GM18870 (cell line): ENCODE measurements around the gene HOXD8.

Experiments
- ATAC-seq: cut with Tn5 transposase; IDR thresholded peaks from one replicate; pipeline ENCODE4 v1.9.1; 2021; ENCODE audit warnings: moderate library complexity; ENCODE audit not compliant: unreplicated experiment

HOXD8 gene

DNA sequence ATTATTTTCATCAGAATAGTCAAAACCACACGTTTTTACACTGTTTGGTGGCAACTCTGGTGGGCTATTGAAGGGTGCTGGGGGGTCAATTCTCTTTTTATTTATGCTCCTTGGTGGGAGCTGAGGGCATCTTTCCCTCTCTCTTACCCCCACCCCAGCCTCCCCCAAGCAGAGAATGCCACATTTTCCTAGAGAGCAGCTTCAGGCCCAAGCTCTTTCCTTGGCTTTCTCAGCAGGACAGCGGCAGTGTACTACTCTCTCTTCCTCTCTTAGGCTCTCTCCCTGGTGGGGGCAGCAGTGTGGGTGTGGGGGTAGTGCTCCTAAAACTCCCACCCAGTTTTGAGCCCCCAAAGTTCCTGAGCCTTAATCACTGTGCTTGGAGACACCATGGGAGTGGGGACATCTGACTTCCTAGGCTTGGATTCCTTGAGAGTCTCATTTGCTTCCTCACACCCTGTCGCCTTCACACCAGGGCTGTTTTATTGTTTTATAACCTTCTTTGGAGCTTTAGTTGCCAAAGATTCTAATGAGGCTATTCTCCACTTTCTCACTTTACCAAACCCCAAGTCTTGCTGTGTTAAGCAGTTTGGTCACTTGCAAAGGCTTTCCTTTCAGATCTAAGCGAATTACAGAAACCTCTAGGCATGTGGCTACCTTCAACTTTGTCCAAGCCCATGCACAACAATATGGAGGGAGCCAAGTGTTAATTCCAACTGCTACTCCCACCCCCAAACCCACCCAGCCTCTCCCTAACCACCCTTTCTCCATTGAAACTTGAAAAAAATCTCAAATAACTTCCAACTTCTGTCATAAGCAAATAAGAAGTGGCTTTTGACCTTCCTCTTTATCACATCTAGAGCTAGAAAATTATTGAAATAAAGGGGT lies 15.8 kb downstream of the HOXD8 start:
- ATAC-seq, result no peak

DNA sequence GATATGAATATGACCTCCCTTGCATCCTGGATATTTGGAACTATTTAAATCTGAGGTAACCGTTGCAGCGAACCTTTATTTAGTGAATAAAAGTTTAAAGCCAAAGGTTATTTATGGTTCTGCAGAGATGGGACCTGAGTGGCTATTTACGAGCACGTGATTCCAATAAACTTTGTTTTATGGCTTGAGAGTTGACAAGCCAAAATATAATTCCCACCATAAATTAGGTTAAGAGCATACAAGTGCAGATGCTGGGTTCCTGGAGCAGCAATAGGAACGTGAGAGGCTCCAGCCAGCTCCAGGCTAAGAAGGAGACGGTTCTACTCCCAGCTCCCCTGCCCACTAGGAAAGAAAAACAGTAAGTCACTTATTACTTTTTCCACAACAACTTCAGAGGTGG lies 16.6 kb downstream of the HOXD8 start:
- ATAC-seq, result no peak

DNA sequence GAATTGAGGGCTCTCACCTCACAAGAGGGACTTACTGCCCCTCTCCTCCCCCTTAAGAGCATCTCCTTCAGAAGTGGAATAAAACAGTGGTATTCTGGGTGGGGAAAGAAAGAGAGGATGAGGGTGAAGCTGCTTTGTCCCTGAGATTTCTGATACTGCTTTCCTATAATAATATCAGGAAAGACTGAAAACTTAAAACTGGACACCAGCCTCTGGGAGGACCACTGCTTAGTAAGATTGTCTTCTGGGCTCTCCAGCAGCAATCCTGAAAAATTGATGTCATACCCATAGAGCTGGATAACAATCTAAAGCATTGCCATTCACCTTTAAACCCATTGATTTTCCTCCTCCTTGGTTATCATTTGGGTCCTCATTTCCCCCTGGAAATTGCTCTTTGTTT lies 17.1 kb downstream of the HOXD8 start:
- ATAC-seq, result no peak

DNA sequence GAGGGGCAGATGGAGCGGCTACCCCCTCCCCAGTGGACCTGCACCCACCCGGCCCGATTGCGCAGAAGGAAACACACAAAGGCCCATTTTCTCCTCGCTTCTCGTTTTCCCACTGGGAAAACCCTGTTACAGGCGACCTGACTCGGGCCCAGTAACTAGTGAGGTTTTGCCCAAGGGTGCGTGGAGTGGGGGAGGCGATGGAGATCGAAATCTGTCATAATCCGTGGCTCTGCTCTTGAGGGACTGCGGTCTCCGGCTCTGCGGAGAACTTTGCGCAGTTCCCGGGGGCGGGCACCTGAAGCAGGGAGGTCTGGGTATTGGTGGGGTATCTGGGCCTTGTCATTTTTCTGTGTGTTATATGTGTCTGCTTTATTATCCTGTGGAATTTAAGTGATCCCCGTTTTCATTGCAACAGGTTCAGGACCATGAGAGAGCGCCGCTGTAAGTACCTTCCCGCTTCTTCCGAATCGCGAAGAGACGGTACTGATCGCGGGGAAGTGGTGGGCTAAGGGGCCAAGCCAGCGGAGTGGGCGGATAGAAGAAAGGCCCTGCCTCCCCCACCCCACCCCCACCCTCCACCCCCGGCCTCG lies 17.8 kb downstream of the HOXD8 start:
- ATAC-seq, result no peak

DNA sequence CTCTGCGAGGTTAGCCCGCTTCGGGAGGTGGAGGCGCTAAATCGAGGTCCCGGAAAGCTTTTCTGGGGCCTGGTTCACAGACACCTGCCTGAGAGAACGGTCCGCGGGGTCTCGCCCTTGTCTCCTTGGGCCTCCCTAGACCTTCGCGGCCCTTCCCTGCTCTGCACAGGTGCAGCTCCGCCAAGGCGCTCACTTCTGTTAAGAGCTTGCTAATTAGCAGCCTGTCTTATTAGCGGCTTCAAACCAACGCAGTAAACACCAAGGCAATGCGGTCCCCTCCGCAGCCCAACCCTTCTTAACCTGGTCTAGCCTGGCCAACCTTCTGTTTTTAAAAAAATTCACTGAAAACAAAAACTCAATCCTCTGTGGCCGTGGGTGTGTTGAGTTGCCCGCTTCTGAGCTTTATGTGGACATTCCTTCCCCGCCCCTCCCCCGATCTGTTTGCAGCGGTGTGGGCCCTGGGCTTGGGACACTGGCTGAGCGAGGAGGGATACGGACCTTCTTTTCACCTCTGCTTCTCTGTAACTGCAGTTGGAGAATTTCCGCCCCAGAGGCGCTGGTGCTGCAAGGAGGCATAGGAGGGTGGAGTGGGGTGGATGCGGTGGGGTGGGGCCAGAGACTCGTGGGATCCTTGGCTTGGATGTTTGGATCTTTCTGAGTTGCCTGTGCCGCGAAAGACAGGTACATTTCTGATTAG lies 18.4 kb downstream of the HOXD8 start:
- ATAC-seq, result no peak

DNA sequence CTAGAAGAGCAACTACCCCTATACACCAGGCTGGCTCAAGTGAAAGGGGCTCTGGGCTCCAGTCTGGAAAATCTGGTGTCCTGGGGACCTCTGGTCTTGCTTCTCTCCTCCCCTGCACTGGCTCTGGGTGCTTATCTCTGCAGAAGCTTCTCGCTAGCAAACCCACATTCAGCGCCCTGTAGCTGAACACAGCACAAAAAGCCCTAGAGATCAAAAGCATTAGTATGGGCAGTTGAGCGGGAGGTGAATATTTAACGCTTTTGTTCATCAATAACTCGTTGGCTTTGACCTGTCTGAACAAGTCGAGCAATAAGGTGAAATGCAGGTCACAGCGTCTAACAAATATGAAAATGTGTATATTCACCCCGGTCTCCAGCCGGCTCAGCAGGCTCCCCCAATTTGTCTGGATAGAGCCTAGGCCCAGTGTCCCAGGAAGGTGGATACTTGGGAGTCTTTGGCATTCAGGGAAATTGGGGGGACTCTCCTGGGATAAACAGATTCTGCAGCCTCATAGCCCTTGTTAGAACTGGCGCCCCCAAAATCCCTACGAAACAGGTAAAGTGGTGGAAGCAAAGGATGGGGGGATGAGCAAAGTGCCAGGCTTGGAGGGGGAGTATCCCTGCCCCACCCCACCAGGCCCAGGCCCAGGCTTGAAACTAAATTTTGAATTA lies 19.4 kb downstream of the HOXD8 start:
- no peak for ATAC-seq

DNA sequence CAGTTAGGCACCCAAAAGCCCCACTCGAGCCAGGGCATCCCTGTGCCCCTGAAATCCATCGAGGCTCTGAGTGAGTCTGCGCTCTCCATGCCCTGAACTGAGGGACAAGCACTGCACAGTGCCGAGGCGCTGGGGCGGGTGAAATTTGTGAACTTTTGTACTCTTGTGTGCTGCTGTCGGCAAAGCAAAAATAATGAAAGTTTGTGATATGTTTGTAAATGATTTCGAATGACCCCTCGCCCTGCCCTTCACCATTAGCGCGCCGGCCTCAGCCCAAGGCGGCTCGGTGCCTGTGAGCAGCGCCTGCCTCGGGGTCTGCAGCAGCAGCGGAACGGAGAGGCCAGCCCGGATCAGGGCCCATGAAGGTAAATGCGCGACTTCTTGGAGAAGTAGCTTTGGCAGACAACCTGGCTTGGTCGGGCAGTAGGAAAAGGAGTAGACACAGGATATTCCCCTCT lies 20.0 kb downstream of the HOXD8 start:
- no peak for ATAC-seq

DNA sequence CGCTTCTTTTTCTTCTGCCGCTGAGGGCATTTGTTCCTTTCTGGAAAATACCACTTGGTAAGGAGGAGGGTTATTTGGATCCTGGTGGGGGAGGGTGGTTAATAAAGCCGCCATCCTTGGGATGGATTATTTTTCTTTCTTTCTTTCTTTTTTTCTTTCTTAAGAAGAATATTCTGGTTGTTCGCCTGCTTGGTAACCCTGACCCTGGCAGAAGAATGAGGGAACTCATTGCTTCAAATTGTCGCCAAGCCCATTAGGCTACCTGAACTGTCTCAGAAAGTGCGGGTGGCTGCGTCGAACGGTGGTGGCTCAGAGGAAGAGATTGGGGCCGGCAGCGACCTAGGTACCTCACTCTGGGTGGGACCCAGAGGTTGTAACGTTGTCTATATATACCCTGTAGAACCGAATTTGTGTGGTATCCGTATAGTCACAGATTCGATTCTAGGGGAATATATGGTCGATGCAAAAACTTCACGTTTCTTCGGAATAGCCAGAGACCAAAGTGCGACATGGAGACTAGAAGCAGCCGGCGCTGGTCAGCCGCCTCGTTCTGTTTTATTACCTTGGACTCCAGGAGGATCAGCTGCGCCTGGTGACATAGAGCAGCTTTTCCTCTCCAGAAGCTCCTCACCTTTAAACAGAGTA lies 20.6 kb downstream of the HOXD8 start:
- ATAC-seq, result no peak

DNA sequence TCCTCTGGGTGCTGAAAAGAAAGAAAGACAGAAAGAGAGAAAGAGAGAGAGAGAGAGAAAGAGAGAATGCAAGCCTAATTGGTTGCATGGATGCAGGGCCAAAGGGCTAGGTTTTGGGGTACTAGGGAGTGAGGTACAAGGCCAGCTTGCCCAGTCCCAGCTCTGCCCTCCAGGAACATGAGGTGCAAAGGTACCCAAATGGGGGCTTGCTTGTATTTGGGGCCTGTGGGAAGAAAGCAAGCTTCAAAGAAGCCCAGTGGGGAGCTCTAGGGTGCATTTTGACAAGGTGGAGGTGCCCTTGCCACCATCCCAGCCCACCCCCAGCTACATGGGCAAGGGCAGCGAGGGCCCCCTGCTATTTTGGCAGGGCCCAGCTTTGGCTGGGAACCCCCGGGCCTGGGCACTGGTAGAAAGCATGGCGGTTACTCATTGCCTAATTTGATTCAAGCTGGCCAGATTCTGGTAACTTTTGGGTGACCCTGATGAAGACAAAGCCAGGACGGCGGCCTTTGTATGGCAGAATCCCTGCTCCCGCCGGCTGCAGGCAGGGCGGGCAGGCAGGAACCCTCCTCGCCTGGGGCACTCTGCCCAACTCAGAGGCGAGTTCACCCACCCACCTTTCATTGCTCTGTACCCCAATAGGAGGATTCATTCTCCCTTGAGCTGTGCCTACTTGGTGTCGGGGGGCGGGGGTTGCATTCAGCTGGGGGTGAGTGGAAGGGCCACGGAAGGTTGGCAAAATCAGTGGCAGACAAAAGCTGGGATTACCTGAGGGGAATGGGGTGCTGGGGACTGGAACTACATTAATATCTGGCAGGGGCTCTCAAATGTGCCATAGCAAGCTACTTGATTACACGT lies 21.3 kb downstream of the HOXD8 start:
- ATAC-seq, result no peak

DNA sequence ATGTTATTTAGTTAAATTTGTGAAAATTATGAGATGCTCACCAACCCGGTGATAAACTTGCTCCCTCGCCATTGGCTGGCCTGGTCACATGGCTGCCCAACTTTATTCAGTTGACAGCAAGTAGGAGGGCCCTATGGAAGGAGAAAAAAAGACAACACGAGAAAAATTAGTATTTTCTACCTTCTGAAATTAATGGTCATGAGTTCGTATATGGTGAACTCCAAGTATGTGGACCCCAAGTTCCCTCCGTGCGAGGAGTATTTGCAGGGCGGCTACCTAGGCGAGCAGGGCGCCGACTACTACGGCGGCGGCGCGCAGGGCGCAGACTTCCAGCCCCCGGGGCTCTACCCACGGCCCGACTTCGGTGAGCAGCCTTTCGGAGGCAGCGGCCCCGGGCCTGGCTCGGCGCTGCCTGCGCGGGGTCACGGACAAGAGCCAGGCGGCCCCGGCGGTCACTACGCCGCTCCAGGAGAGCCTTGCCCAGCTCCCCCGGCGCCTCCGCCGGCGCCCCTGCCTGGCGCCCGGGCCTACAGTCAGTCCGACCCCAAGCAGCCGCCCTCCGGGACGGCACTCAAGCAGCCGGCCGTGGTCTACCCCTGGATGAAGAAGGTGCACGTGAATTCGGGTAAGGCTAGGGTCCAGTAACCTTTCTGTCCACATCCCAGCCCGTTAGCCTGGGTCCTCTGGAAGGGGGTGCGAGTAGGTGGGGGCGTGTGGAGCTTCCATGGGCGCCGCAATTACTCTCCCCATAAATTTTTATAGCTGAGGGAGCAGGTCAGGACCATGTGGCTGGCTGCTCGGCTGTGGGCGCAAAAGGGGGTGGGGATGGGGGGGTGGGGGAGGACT lies 22.2 kb downstream of the HOXD8 start, which contains the start of gene HOXD4:
TSS of gene HOXD4 (plus strand) at position 109 of the 846 bp plus-strand sequence. CDS start at position 193, 84 bp downstream.
- ATAC-seq, result no peak

DNA sequence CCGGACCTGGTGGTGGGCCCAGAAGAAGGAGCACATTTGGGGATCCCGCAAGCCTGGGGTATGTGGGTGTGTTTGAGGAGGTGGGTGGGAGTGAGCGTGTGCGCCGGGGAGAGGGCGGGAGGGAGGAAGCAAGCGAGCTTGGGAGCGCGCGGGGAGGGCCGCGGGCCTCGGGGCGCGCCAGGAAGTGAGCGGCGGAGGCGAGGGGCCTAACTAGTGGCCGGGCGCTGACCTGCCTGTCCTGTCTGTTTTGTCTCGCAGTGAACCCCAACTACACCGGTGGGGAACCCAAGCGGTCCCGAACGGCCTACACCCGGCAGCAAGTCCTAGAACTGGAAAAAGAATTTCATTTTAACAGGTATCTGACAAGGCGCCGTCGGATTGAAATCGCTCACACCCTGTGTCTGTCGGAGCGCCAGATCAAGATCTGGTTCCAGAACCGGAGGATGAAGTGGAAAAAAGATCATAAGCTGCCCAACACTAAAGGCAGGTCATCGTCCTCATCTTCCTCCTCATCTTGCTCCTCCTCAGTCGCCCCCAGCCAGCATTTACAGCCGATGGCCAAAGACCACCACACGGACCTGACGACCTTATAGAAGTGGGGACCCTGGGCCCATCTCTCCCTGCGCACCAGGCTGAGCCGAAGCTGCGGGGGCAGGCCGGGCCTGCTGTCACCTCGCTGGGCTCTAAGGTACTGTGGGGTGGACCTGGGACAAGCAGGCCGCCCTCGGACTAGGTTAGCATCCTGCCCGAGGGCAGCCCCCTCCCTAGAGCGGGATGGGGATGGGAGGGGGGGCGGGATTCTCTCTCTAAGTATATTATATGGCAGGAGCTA lies 23.1 kb downstream of the HOXD8 start:
- ATAC-seq, result no peak

DNA sequence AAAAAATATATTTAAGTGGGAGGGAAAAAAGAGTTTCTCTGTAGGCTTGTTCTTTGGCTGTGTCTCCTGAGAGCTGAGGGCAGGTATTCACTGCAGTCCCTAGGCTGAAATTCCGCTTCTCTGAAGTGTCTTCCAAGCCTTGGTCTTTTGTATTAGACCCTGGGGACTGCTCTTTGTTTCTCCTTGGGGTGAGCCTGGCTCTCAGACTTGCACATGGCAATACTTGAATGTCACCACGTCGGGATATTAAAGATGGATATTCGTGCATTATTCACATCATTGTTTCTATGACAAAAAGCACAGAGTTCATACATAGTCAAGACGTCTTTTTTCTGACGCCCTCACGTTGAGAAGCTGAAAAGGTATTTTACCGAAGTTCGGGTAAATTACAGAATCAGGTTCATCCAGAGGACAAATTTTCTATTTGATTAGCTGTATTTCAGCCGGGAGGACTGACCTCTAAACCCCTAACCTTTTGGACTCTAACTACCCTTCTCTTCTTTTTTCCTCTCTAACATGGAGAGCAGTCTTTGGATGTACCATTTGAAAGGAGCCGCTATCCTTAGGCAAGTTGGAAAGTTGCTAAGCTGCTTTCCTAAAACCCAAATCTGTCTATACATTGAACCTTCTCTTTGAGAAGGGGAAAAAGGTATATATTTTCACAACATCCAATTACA lies 25.2 kb downstream of the HOXD8 start:
- no peak for ATAC-seq

DNA sequence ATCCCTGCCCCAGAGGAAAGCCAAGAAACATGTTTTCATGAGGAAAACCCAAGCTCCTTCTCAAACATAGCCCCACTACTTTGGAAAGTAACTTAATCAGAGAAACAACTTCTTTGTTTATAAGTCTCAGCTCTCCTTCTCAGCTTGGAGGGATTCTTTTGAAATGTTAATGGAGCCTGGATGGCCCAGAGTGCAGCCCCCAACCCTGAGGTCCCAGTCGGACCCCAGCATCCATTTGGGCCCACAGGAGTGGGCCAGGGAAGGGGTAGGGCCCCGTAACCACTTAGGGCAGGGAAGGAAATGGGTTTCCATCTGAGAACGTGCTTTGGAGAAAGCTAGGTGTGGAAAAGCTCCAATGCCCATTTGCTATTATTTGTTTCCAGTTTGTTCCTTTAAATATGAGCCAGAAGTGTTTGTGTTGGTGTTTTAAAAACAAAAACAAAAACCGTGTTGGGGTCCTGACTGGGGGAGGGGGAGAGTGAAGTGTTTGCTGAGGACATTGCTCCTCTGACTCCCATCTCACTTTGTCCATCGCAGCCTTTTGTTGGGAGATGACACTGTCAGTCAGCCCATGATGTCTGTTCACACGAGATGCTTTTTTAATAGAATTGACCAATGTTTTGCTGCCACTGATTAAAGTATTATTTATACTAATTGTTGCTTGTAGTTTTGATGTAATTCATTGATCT lies 26.0 kb downstream of the HOXD8 start:
- no peak for ATAC-seq

DNA sequence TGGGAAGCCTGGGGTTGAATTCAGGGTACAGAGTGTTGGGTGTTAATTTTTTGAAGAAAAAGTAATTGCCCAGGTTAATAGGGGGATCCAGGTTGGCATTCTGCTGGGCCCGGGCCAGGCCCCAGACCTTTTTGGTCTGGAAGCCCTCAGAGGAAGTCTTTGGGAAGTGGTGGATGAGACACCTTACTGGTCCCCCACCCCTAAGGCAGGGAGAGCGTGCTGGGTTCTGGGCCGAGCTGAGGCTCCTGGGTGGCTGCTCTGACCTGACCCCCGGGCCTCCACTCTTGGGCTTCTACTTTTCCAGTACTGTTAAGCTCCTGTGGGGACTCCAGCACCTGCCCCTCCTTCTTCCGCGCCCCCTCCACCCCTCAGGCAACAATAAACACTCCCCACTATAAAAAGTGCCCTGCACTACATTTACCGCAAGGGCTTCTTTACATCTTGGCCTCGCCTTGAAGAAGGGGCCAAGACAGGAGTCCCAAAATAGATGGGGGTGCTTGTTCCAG lies 26.8 kb downstream of the HOXD8 start:
- ATAC-seq, result no peak

DNA sequence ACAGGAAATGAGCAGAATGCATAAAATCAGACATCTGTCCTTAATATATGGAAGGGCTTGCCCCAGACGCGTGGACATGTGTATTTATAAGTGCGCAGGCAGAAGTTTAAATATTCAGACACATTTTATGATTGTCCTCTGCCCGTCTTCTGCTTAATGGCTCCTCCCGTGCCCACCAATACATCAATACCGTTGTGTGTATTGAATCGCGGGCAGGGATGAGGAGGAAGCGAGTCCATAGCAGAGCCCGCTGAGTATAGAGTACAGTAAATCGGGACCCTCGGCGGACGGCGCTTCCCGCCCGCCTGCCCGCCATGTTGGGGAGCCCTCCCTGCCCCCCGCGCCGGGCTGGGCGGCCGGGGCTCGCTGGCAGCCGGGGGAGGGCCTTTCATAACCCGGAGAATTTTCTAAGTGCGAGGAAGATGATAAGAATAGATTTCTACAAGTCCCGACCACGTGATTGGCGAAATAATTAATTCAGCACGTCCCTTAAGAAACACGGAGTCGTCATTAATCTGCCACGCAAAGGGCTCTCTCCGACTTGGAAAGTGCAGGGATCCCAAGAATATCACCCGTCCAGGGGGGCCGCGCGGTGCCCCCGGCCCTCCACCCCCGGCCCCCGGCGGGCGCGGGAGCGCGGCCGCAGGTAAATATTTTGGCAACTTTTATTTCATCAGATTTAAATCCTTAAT lies 27.4 kb downstream of the HOXD8 start, which contains the start of gene HOXD3:
TSS of gene HOXD3 (plus strand) at position 501 of the 692 bp plus-strand sequence. CDS start 11,808 bp downstream, outside the sequence.
- ATAC-seq, result no peak
